Measurements from ENCODE around the gene APBA1.

APBA1 gene

DNA sequence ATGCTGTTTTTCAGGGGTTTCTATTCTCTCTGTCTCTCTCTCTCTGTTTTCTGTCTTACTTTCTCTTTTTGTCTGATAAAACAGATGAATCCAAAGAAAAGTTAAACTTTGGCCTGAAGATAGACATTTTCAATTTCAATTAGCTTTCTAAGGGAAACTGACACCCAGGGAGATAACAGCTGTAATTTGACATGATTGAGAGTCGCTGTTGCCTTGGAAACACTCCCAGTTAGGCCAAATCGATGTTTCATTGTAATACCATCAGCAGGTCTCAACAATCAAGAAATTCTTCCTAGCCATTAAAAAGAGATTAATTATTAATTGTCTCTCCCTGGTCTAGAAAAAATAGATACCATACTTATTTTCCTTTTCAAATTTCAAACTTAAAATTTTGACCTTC is 294.2 kb downstream of the APBA1 start:
- TF ChIP-seq, protein P1, sequence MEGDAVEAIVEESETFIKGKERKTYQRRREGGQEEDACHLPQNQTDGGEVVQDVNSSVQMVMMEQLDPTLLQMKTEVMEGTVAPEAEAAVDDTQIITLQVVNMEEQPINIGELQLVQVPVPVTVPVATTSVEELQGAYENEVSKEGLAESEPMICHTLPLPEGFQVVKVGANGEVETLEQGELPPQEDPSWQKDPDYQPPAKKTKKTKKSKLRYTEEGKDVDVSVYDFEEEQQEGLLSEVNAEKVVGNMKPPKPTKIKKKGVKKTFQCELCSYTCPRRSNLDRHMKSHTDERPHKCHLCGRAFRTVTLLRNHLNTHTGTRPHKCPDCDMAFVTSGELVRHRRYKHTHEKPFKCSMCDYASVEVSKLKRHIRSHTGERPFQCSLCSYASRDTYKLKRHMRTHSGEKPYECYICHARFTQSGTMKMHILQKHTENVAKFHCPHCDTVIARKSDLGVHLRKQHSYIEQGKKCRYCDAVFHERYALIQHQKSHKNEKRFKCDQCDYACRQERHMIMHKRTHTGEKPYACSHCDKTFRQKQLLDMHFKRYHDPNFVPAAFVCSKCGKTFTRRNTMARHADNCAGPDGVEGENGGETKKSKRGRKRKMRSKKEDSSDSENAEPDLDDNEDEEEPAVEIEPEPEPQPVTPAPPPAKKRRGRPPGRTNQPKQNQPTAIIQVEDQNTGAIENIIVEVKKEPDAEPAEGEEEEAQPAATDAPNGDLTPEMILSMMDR (IDR thresholded peaks at IDR 0.05; ENCODE audit: insufficient read depth, low read length, poor library complexity, severe bottlenecking) = no peak
- no peak for DNase-seq (ENCODE audit: extremely low read depth, insufficient read length)
- Histone ChIP-seq H3K27me3 (replicated peaks; ENCODE audit: control insufficient read depth, insufficient read depth, low read length) (no peaks in the 10 kb centered on the region), H3K4me3 (replicated peaks; ENCODE audit: low read depth, low read length) (no peak overlapping the region), H3K36me3 (ENCODE audit: control insufficient read depth, insufficient read depth, low read length) (no peaks in the 10 kb centered on the region)

Data from GM06990 (cell line).